Epithelial cell of proximal tubule (primary cell): ENCODE measurements around the gene PARS2. TPM values are rescaled to one million over a fixed set of nuclear protein-coding genes. Genes with fewer than 3 reads are reported as not detected.

ENCODE experiments used
- DNase-seq: peaks from one replicate; pipeline ENCODE4 v3.0.0-alpha.2; 2011; ENCODE audit warnings: low read depth
- H3K4me3 ChIP-seq: 2 replicates; pipeline ENCODE4 v1.5.1; 2011; ENCODE audit warnings: low read depth, mild to moderate bottlenecking, low read length
- CTCF ChIP-seq: conservative IDR thresholded peaks from 2 replicates; pipeline ENCODE4 v1.5.1; 2012; ENCODE audit warnings: low read depth, mild to moderate bottlenecking, low read length
- total RNA-seq: library from RNA; depleted of rRNA; stranded (reverse); fragments of >200 nt; gene quantifications from 2 replicates; pipeline ENCODE4 v1.2.3, GENCODE V29; 2015

PARS2 gene
- total RNA-seq, 1 donor from 2014 or later, result 5.4 TPM

GRCh38 chr1:54728027-54728426 is 36.3 kb downstream of the PARS2 start:
- DNase-seq, result no peak
- no peak overlapping the region for H3K4me3 ChIP-seq
- no peak for TF ChIP-seq CTCF

GRCh38 chr1:54724771-54725170 is 39.6 kb downstream of the PARS2 start:
- no peak for DNase-seq
- no peak for TF ChIP-seq CTCF
- H3K4me3 ChIP-seq, result no peak overlapping the region

- H3K4me3 ChIP-seq, result no peak overlapping the region
- no peak for TF ChIP-seq CTCF
- no peak for DNase-seq
Measured at GRCh38 chr1:54723985-54724384, 40.3 kb downstream of the PARS2 start.

- DNase-seq, result no peak
- H3K4me3 ChIP-seq, result no peak overlapping the region
- TF ChIP-seq CTCF, result no peak
Measured at GRCh38 chr1:54721719-54722118, 42.6 kb downstream of the PARS2 start.

- DNase-seq, result peak; percentile 30
- TF ChIP-seq CTCF, result no peak
Measured at GRCh38 chr1:54716299-54717047, 47.9 kb downstream of the PARS2 start.

GRCh38 chr1:54715493-54716298 is 48.6 kb downstream of the PARS2 start, which contains the start of gene TTC4:
TSS of gene TTC4 (plus strand) at chr1:54715861. CDS start at chr1:54715909, 48 bp downstream.
- H3K4me3 ChIP-seq, result peak within 1 kb of the TSS; percentile 97
- no peak for DNase-seq
- no peak for TF ChIP-seq CTCF

More at GRCh38 chr1:54716299-54717047, 47.9 kb downstream of the PARS2 start:
- peak overlapping the region; percentile 97 for H3K4me3 ChIP-seq
